HCT116 (cell line): ENCODE measurements around the gene DRC7. TPM values are rescaled to one million over a fixed set of nuclear protein-coding genes. Genes with fewer than 3 reads are reported as not detected.

ENCODE experiments used
- ATAC-seq: fragments of 200-7000 bp; cut with Tn5 transposase; 2 replicates; pipeline ENCODE4 v1.9.1; 2020; ENCODE audit warnings: mild to moderate bottlenecking, moderate library complexity
- BruUV-seq: library from RNA; stranded (reverse); fragments of 400-500 nt; replicated peaks from 2 replicates; lab custom pipeline; 2021; lab: Mats Ljungman, UMichigan
- CTCF ChIA-PET: fragments of 300-600 bp; sonication (Branson Sonifier 250); formaldehyde crosslinking; loops from one replicate; lab custom pipeline; 2021; ENCODE audit warnings: antibody characterized with exemption; lab: Charles Lee
- POLR2A ChIA-PET: fragments of 300-600, 350-600 bp; sonication (Branson Sonifier 250); formaldehyde crosslinking; loops from one replicate; lab custom pipeline; 2021; ENCODE audit warnings: antibody characterized with exemption; lab: Charles Lee
- RAD21 ChIA-PET, 2 experiments: fragments of 300-600 bp; sonication (Branson Sonifier 250); formaldehyde crosslinking; loops; one replicate each; lab custom pipeline; 2023; ENCODE audit warnings: low total read pairs in 2 of 2; ENCODE audit not compliant: uncharacterized antibody in 2 of 2, unreplicated experiment in 2 of 2, low non-redundant PET in 1 of 2; lab: Charles Lee
- DNase-seq: peaks from one replicate; pipeline ENCODE4 v3.0.0-alpha.2; 2010; ENCODE audit warnings: low read depth, low spot score
- H2AFZ ChIP-seq: fragments of 200-600 bp; shearing (Covaris generic), sonication (generic); 2 replicates; pipeline ENCODE4 v1.6.1; 2017; ENCODE audit warnings: low read depth, mixed run types, mixed read lengths, antibody characterized with exemption, low read length; ENCODE audit not compliant: poor library complexity, severe bottlenecking
- H3K27ac ChIP-seq: 2 replicates; pipeline ENCODE4 v1.5.1; 2012; ENCODE audit warnings: low read depth, low read length
- H3K27me3 ChIP-seq: fragments of 200-600 bp; sonication (generic); 2 replicates; pipeline ENCODE4 v1.6.1; 2016; ENCODE audit warnings: mixed run types, low read length, mixed read lengths; ENCODE audit not compliant: insufficient read depth
- H3K36me3 ChIP-seq, 2 experiments: fragments of 200-500 bp in 1 of 2; fragments of 200-600 bp in 1 of 2; sonication (Bioruptor generic) in 1 of 2; sonication (generic) in 1 of 2; 2 replicates each; pipeline versions ENCODE4 v1.5.1 to v1.6.1; 2014 to 2016; ENCODE audit warnings: low read length in 2 of 2, inconsistent platforms in 1 of 2, mixed read lengths in 1 of 2, mixed run types in 1 of 2; ENCODE audit not compliant: insufficient read depth in 2 of 2, control insufficient read depth in 1 of 2
- H3K4me1 ChIP-seq, 2 experiments: fragments of 200-600 bp in 1 of 2; sonication (generic) in 1 of 2; 2 replicates each; pipeline versions ENCODE4 v1.5.1 to v1.6.1; 2012 to 2017; ENCODE audit warnings: low read length in 2 of 2, inconsistent platforms in 1 of 2, mild to moderate bottlenecking in 1 of 2, mixed read lengths in 1 of 2, mixed run types in 1 of 2, moderate library complexity in 1 of 2; ENCODE audit not compliant: insufficient read depth in 2 of 2, control insufficient read depth in 1 of 2
- H3K4me2 ChIP-seq: fragments of 200-600 bp; sonication (generic); 2 replicates; pipeline ENCODE4 v1.6.1; 2017; ENCODE audit warnings: mixed run types, low read length, mixed read lengths
- H3K4me3 ChIP-seq, 2 experiments: fragments of 200-600 bp in 1 of 2; sonication (generic) in 1 of 2; replicated peaks in 1 of 2; 2 replicates each; pipeline ENCODE4 v1.5.1; 2011 to 2016; ENCODE audit warnings: low read length in 2 of 2, control low read depth in 1 of 2, low read depth in 1 of 2, mild to moderate bottlenecking in 1 of 2, mixed read lengths in 1 of 2, mixed run types in 1 of 2
- H3K79me2 ChIP-seq: fragments of 200-600 bp; sonication (generic); 2 replicates; pipeline ENCODE4 v1.6.1; 2017; ENCODE audit warnings: mild to moderate bottlenecking, mixed run types, low read length, moderate library complexity, mixed read lengths; ENCODE audit not compliant: insufficient read depth
- H3K9ac ChIP-seq: fragments of 200-600 bp; sonication (generic); 2 replicates; pipeline ENCODE4 v1.6.1; 2016; ENCODE audit warnings: low read length, mixed read lengths
- H3K9me2 ChIP-seq: fragments of 200-600 bp; sonication (generic), shearing (Covaris generic); 2 replicates; pipeline ENCODE4 v1.6.1; 2017; ENCODE audit warnings: mixed run types, mild to moderate bottlenecking, moderate library complexity; ENCODE audit not compliant: insufficient read depth
- H3K9me3 ChIP-seq, 2 experiments: fragments of 200-500 bp in 1 of 2; fragments of 200-600 bp in 1 of 2; sonication (Bioruptor generic) in 1 of 2; sonication (generic) in 1 of 2; 2 replicates each; pipeline ENCODE4 v1.6.1; 2014 to 2017; ENCODE audit warnings: low read length in 2 of 2, mixed read lengths in 2 of 2, inconsistent platforms in 1 of 2, low read depth in 1 of 2, mild to moderate bottlenecking in 1 of 2, mixed run types in 1 of 2, moderate library complexity in 1 of 2; ENCODE audit not compliant: control insufficient read depth in 1 of 2, insufficient read depth in 1 of 2
- H4K20me1 ChIP-seq: fragments of 200-600 bp; sonication (generic), shearing (Covaris generic); 2 replicates; pipeline ENCODE4 v1.6.1; 2017; ENCODE audit warnings: mixed run types, mild to moderate bottlenecking, moderate library complexity; ENCODE audit not compliant: insufficient read depth
- ATF3 ChIP-seq: IDR thresholded peaks from 2 replicates; pipeline ENCODE4 v1.6.1; 2012
- CBX3 ChIP-seq: IDR thresholded peaks from 2 replicates; pipeline ENCODE4 v1.6.1; 2012; ENCODE audit warnings: low read depth
- CEBPB ChIP-seq: IDR thresholded peaks from 2 replicates; pipeline ENCODE4 v1.6.1; 2012; ENCODE audit warnings: low read depth
- CTCF ChIP-seq, 3 experiments: fragments of 200-600 bp in 1 of 3; sonication (generic) in 1 of 3; IDR thresholded peaks in 2 of 3; conservative IDR thresholded peaks in 1 of 3; 2 replicates each; pipeline ENCODE4 v1.5.1; 2012 to 2017; ENCODE audit warnings: low read depth in 2 of 3, low read length in 2 of 3, antibody characterized with exemption in 1 of 3, borderline replicate concordance in 1 of 3, control low read depth in 1 of 3, mild to moderate bottlenecking in 1 of 3, mixed read lengths in 1 of 3, mixed run types in 1 of 3, moderate library complexity in 1 of 3; ENCODE audit not compliant: insufficient read depth in 1 of 3
- EZH2 ChIP-seq: fragments of 200-600 bp; sonication (generic); IDR thresholded peaks from 2 replicates; pipeline ENCODE4 v1.6.1; 2017; ENCODE audit warnings: antibody characterized with exemption, mixed run types
- JUND ChIP-seq: IDR thresholded peaks from 2 replicates; pipeline ENCODE4 v1.6.1; 2012
- MAX ChIP-seq: IDR thresholded peaks from 2 replicates; pipeline ENCODE4 v1.6.1; 2012
- RAD21 ChIP-seq: IDR thresholded peaks from 2 replicates; pipeline ENCODE4 v1.6.1; 2012; ENCODE audit warnings: low read depth, mild to moderate bottlenecking
- SIN3A ChIP-seq: IDR thresholded peaks from 2 replicates; pipeline ENCODE4 v1.6.1; 2012; ENCODE audit warnings: low read depth
- SP1 ChIP-seq: IDR thresholded peaks from 2 replicates; pipeline ENCODE4 v1.6.1; 2012; ENCODE audit warnings: low read depth
- SRF ChIP-seq: IDR thresholded peaks from 2 replicates; pipeline ENCODE4 v1.6.1; 2012; ENCODE audit warnings: low read depth
- YY1 ChIP-seq: IDR thresholded peaks from 2 replicates; pipeline ENCODE4 v1.6.1; 2011; ENCODE audit warnings: low read length, low read depth, moderate library complexity, mild to moderate bottlenecking; ENCODE audit not compliant: insufficient replicate concordance; ENCODE audit errors: extremely low read depth
- ZNF274 ChIP-seq: fragments of 200-500 bp; sonication (Bioruptor generic); IDR thresholded peaks from 2 replicates; pipeline ENCODE4 v1.6.1; 2014; ENCODE audit warnings: mild to moderate bottlenecking, low read depth, low read length, inconsistent platforms
- intact Hi-C: fragments of 100-400 bp; cut with micrococcal nuclease; formaldehyde crosslinking; loops from 2 replicates; pipeline ENCODE4 v1.10.0; 2022
- total RNA-seq: library from RNA; stranded (reverse); gene quantifications from one replicate; pipeline ENCODE4 v1.2.1, GENCODE V29; 2021; ENCODE audit not compliant: unreplicated experiment

The DRC7 gene
- total RNA-seq, 1 experiment from 2014 or later, result 0.91 TPM

- no peak for TF ChIP-seq CBX3
- no peak for TF ChIP-seq CEBPB
- TF ChIP-seq SIN3A, result no peak
- TF ChIP-seq ATF3, result no peak
- no peak for TF ChIP-seq SRF
- TF ChIP-seq MAX, result no peak
- TF ChIP-seq ZNF274, result no peak
- TF ChIP-seq EZH2, result no peak
- TF ChIP-seq CTCF (IDR thresholded peaks at IDR 0.05 in 2 of 3, conservative IDR thresholded peaks at IDR 0.05 in 1 of 3; ENCODE audit: borderline replicate concordance in 1 of 3, insufficient read depth in 1 of 3, low read depth in 2 of 3, low read length in 2 of 3), result no peak
- no peak for TF ChIP-seq YY1
- TF ChIP-seq RAD21, result no peak
- no peak for TF ChIP-seq JUND
- no peak for TF ChIP-seq SP1
- intact Hi-C loops, result no loop called here
- RAD21 ChIA-PET, result no interaction called here
- DNase-seq, result no peak
- BruUV-seq, result no TSS peak
- no peaks in the 10 kb centered on the region for H3K9me2 ChIP-seq
- H3K36me3 ChIP-seq, result no peaks in the 10 kb centered on the region
- no peaks in the 10 kb centered on the region for H4K20me1 ChIP-seq
- H3K9ac ChIP-seq, result no peak overlapping the region
- no peaks in the 10 kb centered on the region for H3K9me3 ChIP-seq
- no peak for ATAC-seq
- CTCF ChIA-PET, result no interaction called here
- no peaks in the 10 kb centered on the region for H3K27me3 ChIP-seq
- no peak overlapping the region for H2AFZ ChIP-seq
- POLR2A ChIA-PET, result no interaction called here
- no peak overlapping the region for H3K27ac ChIP-seq
- no peak overlapping the region for H3K4me3 ChIP-seq
- H3K4me1 ChIP-seq, result no peaks in the 10 kb centered on the region
- H3K79me2 ChIP-seq, result no peaks in the 10 kb centered on the region
- no peak overlapping the region for H3K4me2 ChIP-seq
These were observed 8.0 kb upstream of the DRC7 start for GRCh38 chr16:57686577-57686976.
